GM18520 (cell line): ENCODE data around the gene HTR3A.

Experiments used
- ATAC-seq: cut with Tn5 transposase; IDR thresholded peaks from one replicate; pipeline ENCODE4 v1.9.1; 2021; ENCODE audit not compliant: unreplicated experiment

HTR3A gene

GRCh38 chr11:113977701-113978100 lies 2.8 kb downstream of the HTR3A start:
- ATAC-seq, result no peak

- ATAC-seq, result no peak
Observed at GRCh38 chr11:113979431-113979830, 4.5 kb downstream of the HTR3A start.

- ATAC-seq, result no peak
Observed at GRCh38 chr11:113980785-113981184, 5.9 kb downstream of the HTR3A start.

- ATAC-seq, result no peak
Observed at GRCh38 chr11:113982306-113982705, 7.4 kb downstream of the HTR3A start.

- no peak for ATAC-seq
Observed at GRCh38 chr11:113984781-113985180, 9.9 kb downstream of the HTR3A start.

- ATAC-seq, result no peak
Observed at GRCh38 chr11:113985906-113986305, 11.0 kb downstream of the HTR3A start.

- no peak for ATAC-seq
Observed at GRCh38 chr11:113986351-113987140, 11.6 kb downstream of the HTR3A start.

- ATAC-seq, result no peak
Observed at GRCh38 chr11:113989381-113989780, 14.5 kb downstream of the HTR3A start.

- no peak for ATAC-seq
Observed at GRCh38 chr11:113989916-113990315, 15.0 kb downstream of the HTR3A start.

GRCh38 chr11:113991170-113991569 lies 16.3 kb downstream of the HTR3A start:
- no peak for ATAC-seq

- no peak for ATAC-seq
Observed at GRCh38 chr11:113991718-113992458, 17.0 kb downstream of the HTR3A start.

GRCh38 chr11:113992459-113993110 lies 17.7 kb downstream of the HTR3A start:
- ATAC-seq, result no peak

- ATAC-seq, result no peak
Observed at GRCh38 chr11:113994077-113994954, 19.4 kb downstream of the HTR3A start.

- ATAC-seq, result no peak
Observed at GRCh38 chr11:113997473-113997872, 22.6 kb downstream of the HTR3A start.

- no peak for ATAC-seq
Observed at GRCh38 chr11:113998574-113998973, 23.7 kb downstream of the HTR3A start.

- ATAC-seq, result no peak
Observed at GRCh38 chr11:114000526-114000925, 25.6 kb downstream of the HTR3A start.

- ATAC-seq, result no peak
Observed at GRCh38 chr11:114001416-114001815, 26.5 kb downstream of the HTR3A start.

GRCh38 chr11:114008331-114008730 lies 33.4 kb downstream of the HTR3A start:
- ATAC-seq, result no peak

GRCh38 chr11:114010931-114011330 lies 36.0 kb downstream of the HTR3A start:
- no peak for ATAC-seq

- ATAC-seq, result no peak
Observed at GRCh38 chr11:114011443-114011842, 36.5 kb downstream of the HTR3A start.

GRCh38 chr11:114015117-114015516 lies 40.2 kb downstream of the HTR3A start:
- ATAC-seq, result no peak
